Measurements from ENCODE around the gene CA10. TPM values are rescaled to one million over a fixed set of nuclear protein-coding genes. Genes with fewer than 3 reads are reported as not detected.

The CA10 gene
- polyA plus RNA-seq, 1 donor (not counting 4 experiments of a cell fraction or from before 2014, with no cell fraction given): 2.9 TPM

DNA sequence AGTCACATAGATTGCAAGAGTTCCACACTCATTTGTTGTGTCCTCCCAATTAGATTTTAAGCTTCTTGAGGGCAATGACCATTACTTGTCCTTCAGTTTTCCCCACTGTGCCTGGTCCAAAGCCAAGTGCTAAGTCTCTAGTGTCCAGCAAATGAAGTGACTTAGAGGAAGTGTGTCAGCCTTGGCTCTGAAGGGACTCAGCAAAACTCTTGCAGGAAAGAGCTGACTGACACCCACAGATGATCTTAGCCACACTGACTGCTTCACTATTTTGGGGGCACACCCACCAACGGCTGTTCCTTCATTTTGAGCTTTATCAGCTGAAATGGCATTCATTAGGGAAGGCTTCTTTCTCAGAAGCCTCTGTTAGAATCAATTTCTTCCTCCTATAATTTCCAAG, 540.0 kb downstream of the CA10 start:
- no peak overlapping the region for H3K9ac ChIP-seq (ENCODE audit: control insufficient read depth, extremely low read depth, insufficient read depth, low read length)
- no peaks in the 10 kb centered on the region for H4K20me1 ChIP-seq (ENCODE audit: control insufficient read depth, extremely low read depth, insufficient read depth, low read length)
- no peaks in the 10 kb centered on the region for H3K79me2 ChIP-seq (ENCODE audit: control insufficient read depth, insufficient read depth, low read length)
- H3K36me3 ChIP-seq (ENCODE audit: control insufficient read depth in 2 of 2, extremely low read depth in 1 of 2, insufficient read depth in 2 of 2, low read length in 2 of 2): no peaks in the 10 kb centered on the region
- TF ChIP-seq EZH2 (IDR thresholded peaks at IDR 0.05; ENCODE audit: low read length): no peak
- TF ChIP-seq, protein P1, sequence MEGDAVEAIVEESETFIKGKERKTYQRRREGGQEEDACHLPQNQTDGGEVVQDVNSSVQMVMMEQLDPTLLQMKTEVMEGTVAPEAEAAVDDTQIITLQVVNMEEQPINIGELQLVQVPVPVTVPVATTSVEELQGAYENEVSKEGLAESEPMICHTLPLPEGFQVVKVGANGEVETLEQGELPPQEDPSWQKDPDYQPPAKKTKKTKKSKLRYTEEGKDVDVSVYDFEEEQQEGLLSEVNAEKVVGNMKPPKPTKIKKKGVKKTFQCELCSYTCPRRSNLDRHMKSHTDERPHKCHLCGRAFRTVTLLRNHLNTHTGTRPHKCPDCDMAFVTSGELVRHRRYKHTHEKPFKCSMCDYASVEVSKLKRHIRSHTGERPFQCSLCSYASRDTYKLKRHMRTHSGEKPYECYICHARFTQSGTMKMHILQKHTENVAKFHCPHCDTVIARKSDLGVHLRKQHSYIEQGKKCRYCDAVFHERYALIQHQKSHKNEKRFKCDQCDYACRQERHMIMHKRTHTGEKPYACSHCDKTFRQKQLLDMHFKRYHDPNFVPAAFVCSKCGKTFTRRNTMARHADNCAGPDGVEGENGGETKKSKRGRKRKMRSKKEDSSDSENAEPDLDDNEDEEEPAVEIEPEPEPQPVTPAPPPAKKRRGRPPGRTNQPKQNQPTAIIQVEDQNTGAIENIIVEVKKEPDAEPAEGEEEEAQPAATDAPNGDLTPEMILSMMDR (optimal IDR thresholded peaks at IDR 0.05 in 1 of 3, IDR thresholded peaks at IDR 0.05 in 1 of 3, conservative IDR thresholded peaks at IDR 0.05 in 1 of 3; ENCODE audit: extremely low read depth in 1 of 3, insufficient read depth in 2 of 3, low read length in 3 of 3): no peak
- H3K9me1 ChIP-seq (ENCODE audit: control insufficient read depth, extremely low read depth, insufficient read depth, low read length): no peaks in the 10 kb centered on the region
- dilution Hi-C loops (cut with MboI; ENCODE audit: extremely low pct_ligation_motif_present, low sequenced_read_pairs): no loop called here
- no peak for DNase-seq (ENCODE audit: low read depth, low spot score)
- no peaks in the 10 kb centered on the region for H3K27me3 ChIP-seq (ENCODE audit: control insufficient read depth, extremely low read depth, insufficient read depth, low read length)
- FAIRE-seq: no peak
- no peak overlapping the region for H3K27ac ChIP-seq (ENCODE audit: control insufficient read depth, insufficient read depth, low read length)
- H3K9me3 ChIP-seq (ENCODE audit: control insufficient read depth, low read depth, low read length): no peaks in the 10 kb centered on the region
- no peak overlapping the region for H3K4me3 ChIP-seq (ENCODE audit: control insufficient read depth in 2 of 3, extremely low read depth in 1 of 3, insufficient read depth in 2 of 3, low read depth in 1 of 3, low read length in 3 of 3)
- H2AFZ ChIP-seq (ENCODE audit: control insufficient read depth, low read length): no peak overlapping the region
- peaks cover 2% of the 10 kb centered on the region for H3K4me1 ChIP-seq (ENCODE audit: control insufficient read depth, extremely low read depth, insufficient read depth, low read length)
- H3K4me2 ChIP-seq (ENCODE audit: control insufficient read depth, extremely low read depth, insufficient read depth, low read depth, low read length): no peak overlapping the region

DNA sequence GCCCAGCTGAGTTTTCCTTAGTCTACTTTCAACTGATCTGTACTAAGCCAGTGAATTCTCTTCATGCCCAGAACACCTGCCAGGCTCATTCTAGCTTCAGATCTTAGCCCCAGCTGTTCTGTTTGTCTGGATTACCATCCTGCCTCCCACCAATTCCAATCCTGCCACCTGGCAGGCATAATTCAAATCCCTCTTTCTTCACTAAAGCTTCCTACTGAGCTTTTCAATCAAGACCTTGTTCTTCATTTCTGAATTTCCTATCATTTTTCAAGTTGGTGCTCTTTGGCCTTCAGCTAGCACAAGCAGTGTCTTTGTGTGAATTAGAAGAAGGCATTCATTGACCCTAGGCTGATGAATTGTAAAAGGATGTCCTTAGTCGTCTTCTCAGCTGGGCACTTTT, 540.5 kb downstream of the CA10 start:
- peaks cover 2% of the 10 kb centered on the region for H3K4me1 ChIP-seq (ENCODE audit: control insufficient read depth, extremely low read depth, insufficient read depth, low read length)
- H3K4me2 ChIP-seq (ENCODE audit: control insufficient read depth, extremely low read depth, insufficient read depth, low read depth, low read length): no peak overlapping the region
- H3K9ac ChIP-seq (ENCODE audit: control insufficient read depth, extremely low read depth, insufficient read depth, low read length): no peak overlapping the region
- no peaks in the 10 kb centered on the region for H3K9me1 ChIP-seq (ENCODE audit: control insufficient read depth, extremely low read depth, insufficient read depth, low read length)
- no peak overlapping the region for H2AFZ ChIP-seq (ENCODE audit: control insufficient read depth, low read length)
- no peaks in the 10 kb centered on the region for H3K9me3 ChIP-seq (ENCODE audit: control insufficient read depth, low read depth, low read length)
- no peak overlapping the region for H3K4me3 ChIP-seq (ENCODE audit: control insufficient read depth in 2 of 3, extremely low read depth in 1 of 3, insufficient read depth in 2 of 3, low read depth in 1 of 3, low read length in 3 of 3)
- TF ChIP-seq EZH2 (IDR thresholded peaks at IDR 0.05; ENCODE audit: low read length): no peak
- TF ChIP-seq, protein P1 (optimal IDR thresholded peaks at IDR 0.05 in 1 of 3, IDR thresholded peaks at IDR 0.05 in 1 of 3, conservative IDR thresholded peaks at IDR 0.05 in 1 of 3; ENCODE audit: extremely low read depth in 1 of 3, insufficient read depth in 2 of 3, low read length in 3 of 3): no peak
- no peak for FAIRE-seq
- H3K79me2 ChIP-seq (ENCODE audit: control insufficient read depth, insufficient read depth, low read length): no peaks in the 10 kb centered on the region
- no peak overlapping the region for H3K27ac ChIP-seq (ENCODE audit: control insufficient read depth, insufficient read depth, low read length)
- dilution Hi-C loops (cut with MboI; ENCODE audit: extremely low pct_ligation_motif_present, low sequenced_read_pairs): no loop called here
- no peaks in the 10 kb centered on the region for H3K36me3 ChIP-seq (ENCODE audit: control insufficient read depth in 2 of 2, extremely low read depth in 1 of 2, insufficient read depth in 2 of 2, low read length in 2 of 2)
- no peaks in the 10 kb centered on the region for H4K20me1 ChIP-seq (ENCODE audit: control insufficient read depth, extremely low read depth, insufficient read depth, low read length)
- DNase-seq (ENCODE audit: low read depth, low spot score): no peak
- no peaks in the 10 kb centered on the region for H3K27me3 ChIP-seq (ENCODE audit: control insufficient read depth, extremely low read depth, insufficient read depth, low read length)

Data from keratinocyte (primary cell).